ENCODE measurements around the gene HS3ST2. TPM values are rescaled to one million over a fixed set of nuclear protein-coding genes. Genes with fewer than 3 reads are reported as not detected.

HS3ST2 gene
- total RNA-seq, 1 experiment from 2014 or later, result 0.14 TPM

DNA sequence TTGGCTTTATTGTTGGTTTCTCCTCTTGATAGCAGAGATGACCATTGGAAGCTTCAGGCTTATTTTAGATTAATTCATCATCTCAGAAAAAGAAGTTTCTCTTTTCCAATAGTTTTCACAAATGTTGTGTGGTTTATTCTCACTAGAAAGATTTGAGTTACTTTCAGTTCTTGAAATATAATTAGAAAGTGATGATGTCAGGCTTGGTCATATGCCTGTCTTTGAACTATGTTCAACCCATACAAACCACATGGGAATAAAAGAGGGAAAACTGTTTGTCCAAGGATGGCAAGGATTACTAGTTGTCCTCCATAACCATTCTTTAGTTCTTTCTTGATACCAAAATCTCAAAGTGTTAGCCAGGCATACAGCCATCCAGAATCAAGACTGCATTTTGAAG lies 3.7 kb upstream of the HS3ST2 start:
- no TSS peak for BruUV-seq (replicated peaks)
- no peaks in the 10 kb centered on the region for H3K9me3 Mint-ChIP-seq (ENCODE audit: unreplicated experiment)
- TF ChIP-seq, protein P1, sequence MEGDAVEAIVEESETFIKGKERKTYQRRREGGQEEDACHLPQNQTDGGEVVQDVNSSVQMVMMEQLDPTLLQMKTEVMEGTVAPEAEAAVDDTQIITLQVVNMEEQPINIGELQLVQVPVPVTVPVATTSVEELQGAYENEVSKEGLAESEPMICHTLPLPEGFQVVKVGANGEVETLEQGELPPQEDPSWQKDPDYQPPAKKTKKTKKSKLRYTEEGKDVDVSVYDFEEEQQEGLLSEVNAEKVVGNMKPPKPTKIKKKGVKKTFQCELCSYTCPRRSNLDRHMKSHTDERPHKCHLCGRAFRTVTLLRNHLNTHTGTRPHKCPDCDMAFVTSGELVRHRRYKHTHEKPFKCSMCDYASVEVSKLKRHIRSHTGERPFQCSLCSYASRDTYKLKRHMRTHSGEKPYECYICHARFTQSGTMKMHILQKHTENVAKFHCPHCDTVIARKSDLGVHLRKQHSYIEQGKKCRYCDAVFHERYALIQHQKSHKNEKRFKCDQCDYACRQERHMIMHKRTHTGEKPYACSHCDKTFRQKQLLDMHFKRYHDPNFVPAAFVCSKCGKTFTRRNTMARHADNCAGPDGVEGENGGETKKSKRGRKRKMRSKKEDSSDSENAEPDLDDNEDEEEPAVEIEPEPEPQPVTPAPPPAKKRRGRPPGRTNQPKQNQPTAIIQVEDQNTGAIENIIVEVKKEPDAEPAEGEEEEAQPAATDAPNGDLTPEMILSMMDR (IDR thresholded peaks at IDR 0.05; ENCODE audit: unreplicated experiment), result no peak
- H3K4me3 Mint-ChIP-seq (ENCODE audit: unreplicated experiment), result no peak overlapping the region
- POLR2A ChIA-PET, result no interaction called here
- no peaks in the 10 kb centered on the region for H3K36me3 Mint-ChIP-seq (ENCODE audit: insufficient read depth, unreplicated experiment)
- H3K4me1 Mint-ChIP-seq (ENCODE audit: insufficient read depth, unreplicated experiment), result no peaks in the 10 kb centered on the region
- DNase-seq (ENCODE audit: unreplicated experiment), result no peak
- no peak overlapping the region for H3K27ac Mint-ChIP-seq (ENCODE audit: low read depth, unreplicated experiment)
- H3K27me3 Mint-ChIP-seq (ENCODE audit: insufficient read depth, unreplicated experiment), result peaks cover 11% of the 10 kb centered on the region
- intact Hi-C loops (cut with micrococcal nuclease), result no loop called here
- CTCF ChIA-PET, result no interaction called here

DNA sequence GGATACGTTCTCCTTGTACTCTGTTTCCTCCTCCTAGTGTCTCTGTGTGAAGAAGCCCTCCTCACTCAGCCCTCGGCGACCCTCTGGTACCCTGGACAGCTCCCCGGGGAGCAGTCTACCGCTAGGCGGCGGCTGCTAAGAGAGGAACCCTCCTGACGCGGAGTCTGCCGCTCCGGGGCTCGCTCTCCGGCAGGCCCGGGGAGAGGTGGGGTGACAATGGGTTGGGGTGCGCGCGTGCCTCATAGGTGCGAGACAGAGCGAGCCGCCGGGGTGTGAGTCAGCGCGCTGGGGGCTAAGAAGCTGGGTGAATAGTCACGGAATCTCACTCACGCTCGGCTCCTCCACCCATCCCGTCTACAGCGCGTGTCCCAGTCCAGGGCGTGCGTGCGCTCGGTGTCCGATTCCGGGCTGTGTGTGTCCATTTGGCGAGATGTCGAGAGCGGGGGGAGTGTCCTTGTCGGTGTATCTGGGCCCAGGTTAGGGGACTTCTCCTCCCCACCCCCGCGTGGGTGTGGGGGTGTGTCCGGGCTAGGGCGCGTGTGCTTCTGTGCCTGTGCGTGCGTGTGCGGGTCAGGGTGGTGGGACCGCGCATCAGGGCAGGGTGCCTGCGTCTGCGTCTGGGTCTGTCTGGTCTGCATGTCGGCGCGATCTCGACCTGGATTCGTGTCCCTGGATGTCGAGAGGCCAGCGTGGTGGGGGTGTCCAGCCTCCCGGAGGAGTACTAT lies 577 bp upstream of the HS3ST2 start:
- no TSS peak for BruUV-seq (replicated peaks)
- peak; percentile 45 for DNase-seq (ENCODE audit: unreplicated experiment)
- TF ChIP-seq, protein P1 (IDR thresholded peaks at IDR 0.05; ENCODE audit: unreplicated experiment), result peak; percentile 64
- H3K9me3 Mint-ChIP-seq (ENCODE audit: unreplicated experiment), result no peaks in the 10 kb centered on the region
- H3K4me3 Mint-ChIP-seq (ENCODE audit: unreplicated experiment), result peak overlapping the region; percentile 70
- intact Hi-C loops (cut with micrococcal nuclease), result no loop called here
- H3K27ac Mint-ChIP-seq (ENCODE audit: low read depth, unreplicated experiment), result no peak overlapping the region
- peaks cover 11% of the 10 kb centered on the region for H3K27me3 Mint-ChIP-seq (ENCODE audit: insufficient read depth, unreplicated experiment)
- ChIA-PET POLR2A (no interaction called here), CTCF (interaction anchor here (0.6 to 0.7 kb wide), 2 partner anchors 87 to 140 kb away, joined by 3 read pairs; no protein-coding TSS in a partner anchor)
- no peaks in the 10 kb centered on the region for H3K36me3 Mint-ChIP-seq (ENCODE audit: insufficient read depth, unreplicated experiment)
- peaks cover 9% of the 10 kb centered on the region for H3K4me1 Mint-ChIP-seq (ENCODE audit: insufficient read depth, unreplicated experiment)

DNA sequence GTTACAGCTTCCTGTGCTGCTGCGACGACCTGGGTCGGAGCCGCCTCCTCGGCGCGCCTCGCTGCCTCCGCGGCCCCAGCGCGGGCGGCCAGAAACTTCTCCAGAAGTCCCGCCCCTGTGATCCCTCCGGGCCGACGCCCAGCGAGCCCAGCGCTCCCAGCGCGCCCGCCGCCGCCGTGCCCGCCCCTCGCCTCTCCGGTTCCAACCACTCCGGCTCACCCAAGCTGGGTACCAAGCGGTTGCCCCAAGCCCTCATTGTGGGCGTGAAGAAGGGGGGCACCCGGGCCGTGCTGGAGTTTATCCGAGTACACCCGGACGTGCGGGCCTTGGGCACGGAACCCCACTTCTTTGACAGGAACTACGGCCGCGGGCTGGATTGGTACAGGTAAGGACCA lies 746 bp downstream of the HS3ST2 start:
- H3K4me1 Mint-ChIP-seq (ENCODE audit: insufficient read depth, unreplicated experiment), result peaks cover 9% of the 10 kb centered on the region
- peaks cover 23% of the 10 kb centered on the region for H3K27me3 Mint-ChIP-seq (ENCODE audit: insufficient read depth, unreplicated experiment)
- no peak for DNase-seq (ENCODE audit: unreplicated experiment)
- H3K27ac Mint-ChIP-seq (ENCODE audit: low read depth, unreplicated experiment), result no peak overlapping the region
- H3K36me3 Mint-ChIP-seq (ENCODE audit: insufficient read depth, unreplicated experiment), result no peaks in the 10 kb centered on the region
- H3K4me3 Mint-ChIP-seq (ENCODE audit: unreplicated experiment), result peak overlapping the region; percentile 39
- CTCF ChIA-PET, result interaction anchor here (0.7 kb wide), 1 partner anchor 115 kb away, joined by 3 read pairs; no protein-coding TSS in a partner anchor
- TF ChIP-seq, protein P1 (IDR thresholded peaks at IDR 0.05; ENCODE audit: unreplicated experiment), result no peak
- POLR2A ChIA-PET, result no interaction called here
- intact Hi-C loops (cut with micrococcal nuclease), result no loop called here
- no peaks in the 10 kb centered on the region for H3K9me3 Mint-ChIP-seq (ENCODE audit: unreplicated experiment)
- no TSS peak for BruUV-seq (replicated peaks)

DNA sequence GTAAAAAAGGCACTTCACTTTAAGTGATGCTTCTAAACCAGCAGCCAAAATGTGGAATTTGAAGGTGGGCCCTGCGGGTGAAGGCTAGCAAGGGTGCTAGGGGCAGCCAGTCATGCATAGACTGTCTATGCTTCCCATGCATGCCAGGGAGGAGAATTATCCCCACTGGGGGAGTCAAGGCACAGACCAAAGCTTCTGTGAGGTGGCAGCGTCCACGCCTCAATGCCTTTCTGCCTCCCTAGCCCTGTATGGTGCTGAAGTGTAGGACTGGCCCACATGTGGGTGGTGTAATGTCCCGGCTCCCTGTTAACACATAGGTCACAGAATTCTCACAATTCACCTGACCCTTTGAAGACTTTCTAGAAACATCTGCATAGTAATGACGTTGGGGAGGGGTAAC lies 1.9 kb downstream of the HS3ST2 start:
- no peak overlapping the region for H3K4me3 Mint-ChIP-seq (ENCODE audit: unreplicated experiment)
- H3K9me3 Mint-ChIP-seq (ENCODE audit: unreplicated experiment), result no peaks in the 10 kb centered on the region
- H3K27me3 Mint-ChIP-seq (ENCODE audit: insufficient read depth, unreplicated experiment), result peaks cover 26% of the 10 kb centered on the region
- ChIA-PET CTCF (no interaction called here), POLR2A (no interaction called here)
- no peak overlapping the region for H3K27ac Mint-ChIP-seq (ENCODE audit: low read depth, unreplicated experiment)
- DNase-seq (ENCODE audit: unreplicated experiment), result no peak
- H3K36me3 Mint-ChIP-seq (ENCODE audit: insufficient read depth, unreplicated experiment), result no peaks in the 10 kb centered on the region
- peaks cover 9% of the 10 kb centered on the region for H3K4me1 Mint-ChIP-seq (ENCODE audit: insufficient read depth, unreplicated experiment)
- BruUV-seq (replicated peaks), result no TSS peak
- TF ChIP-seq, protein P1 (IDR thresholded peaks at IDR 0.05; ENCODE audit: unreplicated experiment), result no peak
- intact Hi-C loops (cut with micrococcal nuclease), result no loop called here
